HG02973 (cell line): ENCODE measurements around the gene NUMBL.

Experiments used
- ATAC-seq: cut with Tn5 transposase; IDR thresholded peaks from one replicate; pipeline ENCODE4 v1.9.1; 2021; ENCODE audit warnings: moderate library complexity; ENCODE audit not compliant: unreplicated experiment

NUMBL gene

GRCh38 chr19:40716482-40717324, 26.3 kb upstream of the NUMBL start, which contains the start of the genes COQ8B and ITPKC:
Gene COQ8B (minus strand): TSS chr19:40716886. CDS start chr19:40714632, 2,254 bp downstream.
Gene ITPKC (plus strand): TSS chr19:40717112. CDS start chr19:40717136, 24 bp downstream.
- ATAC-seq: peak; percentile 62

GRCh38 chr19:40716031-40716481, 25.6 kb upstream of the NUMBL start:
- ATAC-seq: peak; percentile 2

GRCh38 chr19:40714441-40715299, 24.2 kb upstream of the NUMBL start:
- ATAC-seq: peak; percentile 49

DNA sequence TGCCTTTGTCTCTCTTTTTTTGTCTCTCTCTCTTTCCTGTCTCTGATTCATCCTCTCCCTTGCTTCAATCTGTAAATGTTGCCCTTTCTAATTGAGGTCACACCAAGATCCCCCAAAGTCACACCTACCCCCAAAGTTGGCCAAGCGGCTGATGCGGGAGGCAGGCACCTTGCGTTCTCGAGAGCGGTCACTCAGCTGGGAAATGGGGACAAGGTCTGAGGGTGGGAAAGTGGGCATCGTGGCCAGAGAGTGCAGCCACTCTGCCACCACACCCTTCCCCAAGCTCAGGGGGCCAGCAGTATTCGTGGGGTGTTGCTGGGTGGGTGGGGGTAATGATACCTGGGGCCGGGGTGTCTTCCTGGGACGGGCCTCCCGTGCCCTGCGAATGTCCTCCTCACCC, 23.5 kb upstream of the NUMBL start:
- no peak for ATAC-seq

- ATAC-seq: no peak
Observed at GRCh38 chr19:40709817-40710216, 19.4 kb upstream of the NUMBL start.

- ATAC-seq: no peak
Observed at GRCh38 chr19:40707615-40708014, 17.2 kb upstream of the NUMBL start.

DNA sequence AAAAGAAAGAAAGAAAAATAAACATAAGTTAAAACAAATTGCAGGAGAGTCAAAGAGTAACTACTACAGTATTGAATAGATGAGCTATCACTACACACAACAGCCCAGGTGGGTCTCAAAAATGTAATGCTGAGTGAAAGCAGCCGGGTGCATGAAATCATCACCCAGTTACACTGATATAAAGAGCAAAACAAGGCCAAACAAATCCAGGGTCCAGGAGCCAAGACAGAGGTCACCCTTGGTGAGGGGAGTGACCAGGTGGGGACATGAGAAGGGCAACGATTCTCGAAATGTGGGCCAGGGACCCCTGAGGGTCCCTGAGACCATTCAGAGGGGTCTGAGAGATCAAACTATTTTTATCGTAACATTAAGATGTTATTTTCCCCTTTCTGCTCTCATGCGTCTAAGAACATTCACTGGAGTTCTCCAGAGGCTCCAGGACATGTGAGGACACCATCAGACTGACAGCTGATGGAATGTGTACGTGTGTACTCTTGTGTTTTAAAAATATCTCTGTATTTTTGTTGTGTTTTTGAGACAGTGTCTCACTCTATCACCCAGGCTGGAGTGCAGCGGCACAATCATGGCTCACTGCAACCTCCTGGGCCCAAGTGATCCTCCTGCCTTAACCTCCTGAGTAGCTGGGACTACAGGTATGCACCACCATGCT, 15.6 kb upstream of the NUMBL start:
- no peak for ATAC-seq

GRCh38 chr19:40705362-40705651, 14.9 kb upstream of the NUMBL start:
- no peak for ATAC-seq

- ATAC-seq: no peak
Observed at GRCh38 chr19:40704491-40705361, 14.3 kb upstream of the NUMBL start.

- no peak for ATAC-seq
Observed at GRCh38 chr19:40703029-40703755, 12.7 kb upstream of the NUMBL start.

GRCh38 chr19:40702337-40703012, 12.0 kb upstream of the NUMBL start:
- ATAC-seq: no peak

DNA sequence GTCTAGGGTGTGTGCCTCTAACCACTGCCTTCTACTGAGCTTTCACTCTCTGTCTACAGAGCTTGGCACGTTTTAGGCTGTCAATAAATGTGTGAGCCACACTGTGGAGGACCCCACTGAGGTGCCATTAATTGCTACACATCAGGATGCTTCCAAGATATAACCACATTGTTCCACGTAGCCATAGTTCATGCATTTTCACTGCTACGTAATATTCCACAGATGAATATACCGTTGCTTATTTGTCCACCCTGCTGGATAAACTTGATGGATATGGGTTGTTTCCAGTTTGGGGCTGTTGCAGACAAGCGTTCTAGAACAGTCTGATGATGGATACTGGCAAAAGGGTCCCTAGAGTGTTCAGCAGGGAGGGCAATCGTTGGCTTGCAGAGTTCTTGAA, 11.3 kb upstream of the NUMBL start:
- no peak for ATAC-seq

DNA sequence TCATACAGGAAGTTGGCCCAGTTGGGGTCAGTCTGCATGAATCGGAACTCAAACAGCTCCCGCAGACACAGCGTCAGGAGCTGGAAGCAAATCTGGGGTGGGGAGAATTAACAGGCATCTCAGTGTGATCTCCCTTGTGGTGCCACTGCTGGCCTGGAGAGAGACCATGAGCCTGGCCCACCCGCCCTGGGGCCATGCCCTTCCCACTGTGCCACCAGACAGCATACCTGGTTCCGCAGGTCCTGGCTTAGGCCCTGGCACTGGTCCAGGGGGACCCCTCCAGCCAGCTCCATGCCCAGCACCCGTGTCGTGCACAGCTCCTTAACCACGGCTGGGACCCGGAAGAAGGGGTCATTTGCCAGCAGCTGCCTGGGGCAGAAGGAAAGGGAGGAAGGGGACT, 9.6 kb upstream of the NUMBL start:
- ATAC-seq: no peak

GRCh38 chr19:40697007-40697406, 6.6 kb upstream of the NUMBL start:
- no peak for ATAC-seq

GRCh38 chr19:40695881-40696280, 5.4 kb upstream of the NUMBL start:
- ATAC-seq: no peak

DNA sequence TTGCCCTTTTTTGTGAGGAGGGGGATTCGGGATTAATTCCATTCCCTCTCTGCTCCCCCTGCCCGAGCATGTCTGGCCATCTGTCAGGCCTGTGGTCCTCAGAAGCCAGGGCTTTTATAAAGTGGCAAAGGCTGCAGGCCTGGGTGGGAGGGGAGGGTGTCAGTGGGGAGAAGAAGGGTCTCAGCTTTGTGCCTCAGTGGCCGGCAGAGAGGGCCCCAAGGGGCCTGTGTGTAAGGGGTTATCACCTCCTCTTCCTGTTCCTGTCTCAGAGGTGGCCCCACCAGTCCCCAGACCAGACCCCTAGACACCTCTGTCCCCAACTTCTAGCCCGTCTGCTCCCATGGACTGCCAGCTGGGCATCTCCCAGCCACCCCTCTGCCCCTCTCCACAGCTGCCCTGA, 3.4 kb upstream of the NUMBL start:
- no peak for ATAC-seq

- no peak for ATAC-seq
Observed at GRCh38 chr19:40693150-40693788, 2.8 kb upstream of the NUMBL start.

GRCh38 chr19:40692212-40692551, 1.7 kb upstream of the NUMBL start:
- ATAC-seq: no peak
